Activated naive CD4-positive, alpha-beta T cell treated with anti-CD3 and anti-CD28 coated beads, Interleukin-2, amount 50 U/mL, for 16 hours (primary cell): ENCODE measurements around the gene KLHL29.
"Not testable (repeated sequence)": the region's sequence is repeated elsewhere in the genome, so short reads cannot be mapped to it uniquely, and the experiment has no call there.

ENCODE experiments used
- DNase-seq: peaks from one replicate; pipeline ENCODE4 v3.0.0-alpha.2; 2020

The KLHL29 gene

GRCh38 chr2:23705771-23706612, 321.0 kb downstream of the KLHL29 start:
- no peak for DNase-seq

DNA sequence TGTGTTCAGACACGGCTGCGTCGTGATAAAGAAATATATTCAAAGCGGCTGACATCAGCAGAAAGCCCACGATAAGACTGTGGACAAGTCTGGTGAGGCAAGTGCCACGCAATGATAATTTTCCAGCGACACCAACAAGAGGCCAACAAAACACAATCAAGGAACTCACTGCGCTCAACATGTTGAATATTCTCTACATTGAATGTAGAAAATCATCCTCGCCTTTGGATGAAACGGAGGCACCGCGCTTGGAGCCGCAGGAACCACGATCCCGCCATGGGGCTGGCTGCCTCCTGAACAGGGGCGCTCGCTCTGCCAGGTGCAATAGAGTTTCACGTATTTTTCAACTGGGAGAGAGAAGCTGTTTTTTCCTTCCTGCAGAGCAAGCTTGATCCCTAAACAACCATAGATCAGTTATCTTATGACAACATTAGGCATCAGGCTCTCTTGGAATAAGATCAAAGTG, 321.7 kb downstream of the KLHL29 start:
- DNase-seq, result no peak

DNA sequence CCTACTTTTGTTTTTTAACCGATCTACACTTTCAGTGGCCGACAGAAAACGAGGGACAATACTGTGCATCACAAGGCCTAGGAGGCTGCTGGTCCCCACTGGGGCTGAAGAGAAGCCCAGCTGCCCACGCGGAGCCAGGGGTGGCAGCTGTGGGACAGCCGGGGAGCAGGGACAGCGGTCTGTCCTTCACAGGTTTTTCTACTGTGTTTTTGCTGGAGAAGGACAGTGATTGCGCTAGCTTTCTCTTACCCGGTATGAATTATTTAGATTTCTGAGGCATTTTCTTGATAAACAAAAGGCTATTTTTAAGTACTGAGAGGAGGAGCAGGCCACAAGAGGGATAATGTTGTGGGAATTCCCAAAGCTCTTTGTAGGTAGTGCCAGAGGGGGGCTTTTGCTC, 322.1 kb downstream of the KLHL29 start:
- DNase-seq, result no peak

- no peak for DNase-seq
Measured at GRCh38 chr2:23708771-23709170, 323.8 kb downstream of the KLHL29 start.

DNA sequence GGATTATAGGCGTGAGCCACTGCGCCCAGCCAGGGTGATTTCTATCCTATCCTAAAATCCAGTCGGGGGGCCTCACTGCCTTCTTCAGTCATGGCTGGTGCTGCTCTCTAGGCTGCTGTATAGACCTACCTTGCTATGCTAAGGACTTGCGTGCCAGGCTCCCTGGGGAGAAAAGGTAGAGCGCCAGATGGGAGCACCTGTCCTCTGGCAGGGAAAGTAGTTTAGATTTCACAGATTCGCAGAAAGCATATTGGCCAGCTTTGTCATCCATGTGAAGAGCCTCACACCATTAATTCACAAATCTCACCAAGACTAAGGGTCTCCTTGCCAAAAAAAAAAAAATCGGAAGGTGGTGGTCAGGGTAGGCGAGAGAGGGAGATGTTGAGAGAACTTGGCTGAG, 324.3 kb downstream of the KLHL29 start:
- DNase-seq, result no peak

DNA sequence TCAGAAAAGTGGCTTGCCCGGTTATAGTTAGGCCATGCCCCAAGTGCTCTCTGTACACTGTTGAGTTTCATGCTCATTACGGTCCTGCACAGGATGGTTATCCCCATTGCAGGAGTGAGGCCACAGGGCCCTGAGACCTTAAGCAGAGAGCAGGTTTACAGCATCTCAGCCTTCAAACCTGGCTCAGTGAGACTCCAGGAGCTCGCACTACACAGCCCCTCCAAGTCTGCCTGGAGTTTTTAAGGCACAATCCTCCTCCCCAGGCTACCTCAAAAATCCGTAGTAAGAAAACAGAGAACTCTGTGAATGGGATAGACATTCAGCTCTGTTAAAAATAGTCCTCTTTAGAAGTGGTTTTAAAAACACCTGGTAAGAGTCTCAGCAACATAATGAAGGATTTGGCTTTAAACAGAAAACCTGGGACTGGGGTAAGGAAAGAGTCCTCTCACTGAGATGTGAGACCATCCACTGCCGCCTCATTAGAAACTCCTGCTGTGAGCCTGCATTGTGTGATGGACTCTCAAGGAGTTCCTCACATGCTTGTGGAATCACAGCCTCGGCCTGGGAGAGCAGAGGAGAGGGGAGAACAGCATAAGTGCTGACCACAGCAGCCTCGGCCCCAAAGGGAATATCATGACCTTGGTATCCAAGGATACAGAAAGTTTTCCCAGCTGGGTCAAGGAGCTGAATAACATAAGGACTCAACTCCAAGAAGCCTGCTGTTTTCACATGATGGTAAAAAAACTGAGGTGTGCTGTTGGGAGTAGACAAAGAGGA, 327.2 kb downstream of the KLHL29 start:
- no peak for DNase-seq

- no peak for DNase-seq
Measured at GRCh38 chr2:23712756-23713151, 327.8 kb downstream of the KLHL29 start.

DNA sequence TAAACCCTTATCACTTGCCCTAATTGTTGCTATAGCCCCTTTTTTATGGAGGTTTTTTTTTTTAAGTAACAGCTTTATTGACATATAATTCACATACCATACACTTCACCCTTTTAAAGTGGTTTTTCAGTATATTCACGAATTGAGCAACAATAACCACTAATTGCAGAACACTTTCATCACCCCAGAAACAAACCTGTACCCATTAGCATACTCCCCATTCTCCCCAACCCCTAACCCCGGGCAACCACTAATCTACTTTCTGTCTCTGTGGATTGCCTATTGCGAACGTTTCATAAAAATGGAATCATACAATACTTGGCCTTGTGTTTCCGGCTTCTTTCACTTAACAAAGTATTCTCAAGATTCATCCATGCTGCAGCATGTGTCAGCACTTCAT, 328.4 kb downstream of the KLHL29 start:
- DNase-seq, result no peak

- DNase-seq, result no peak
Measured at GRCh38 chr2:23718931-23719700, 334.1 kb downstream of the KLHL29 start.

- DNase-seq, result no peak
Measured at GRCh38 chr2:23719716-23720115, 334.7 kb downstream of the KLHL29 start.

- DNase-seq, result no peak
Measured at GRCh38 chr2:23720705-23721453, 335.9 kb downstream of the KLHL29 start.

GRCh38 chr2:23721454-23721826, 336.5 kb downstream of the KLHL29 start:
- no peak for DNase-seq

DNA sequence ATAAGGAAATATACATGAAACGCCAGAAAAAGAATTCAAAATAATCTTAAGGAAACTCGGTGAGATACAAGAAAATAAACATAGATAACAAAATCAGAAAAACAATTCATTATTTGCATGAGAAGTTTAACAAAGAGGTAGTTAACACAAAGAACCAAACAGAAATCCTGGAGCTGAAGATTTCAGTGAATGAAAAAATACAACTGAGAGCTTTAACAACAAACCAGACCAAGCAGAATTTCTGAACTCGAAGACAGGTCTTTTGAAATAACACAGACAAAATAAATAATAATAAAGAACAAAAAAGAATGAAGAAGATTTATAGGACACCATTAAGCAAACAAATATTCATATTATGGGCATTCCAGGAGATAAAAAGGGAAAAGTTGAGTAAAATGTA, 337.3 kb downstream of the KLHL29 start:
- no peak for DNase-seq

DNA sequence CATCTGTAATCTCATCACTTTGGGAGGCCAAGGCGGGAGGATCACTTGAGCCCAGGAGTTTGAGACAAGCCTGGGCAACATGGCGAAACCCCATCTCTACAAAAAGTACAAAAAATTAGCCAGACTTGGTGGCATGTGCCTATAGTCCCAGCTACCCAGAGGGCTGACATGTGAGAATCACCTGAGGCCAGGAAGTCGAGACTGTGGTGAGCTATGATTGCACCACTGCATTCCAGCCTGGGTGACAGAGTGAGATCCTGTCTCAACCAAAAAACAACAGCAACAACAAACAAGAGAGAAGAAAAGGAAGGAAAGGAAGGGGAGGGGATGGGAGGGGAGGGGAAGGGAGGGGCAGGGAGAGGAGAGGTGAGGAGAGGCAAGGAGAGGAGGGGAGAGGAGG, 338.1 kb downstream of the KLHL29 start:
- DNase-seq, result not testable (repeated sequence)

DNA sequence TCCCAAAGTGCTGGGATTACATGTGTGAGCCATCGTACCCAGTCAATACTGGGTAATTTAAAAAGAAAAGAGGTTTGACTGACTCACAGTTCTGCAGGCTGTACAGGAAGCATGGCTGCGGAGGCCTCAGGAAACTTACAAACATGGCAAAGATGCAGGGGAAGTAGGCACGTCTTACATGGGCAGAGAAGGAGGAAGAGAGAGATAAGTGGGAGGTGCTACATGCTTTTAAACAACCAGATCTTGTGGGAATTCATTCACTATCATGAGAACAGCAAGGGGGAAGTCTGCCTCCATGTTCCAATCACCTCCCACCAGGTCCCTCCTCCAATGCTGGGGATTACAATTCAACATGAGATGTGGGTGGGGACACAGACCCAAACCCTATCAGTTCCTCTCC, 349.4 kb downstream of the KLHL29 start:
- no peak for DNase-seq

- not testable (repeated sequence) for DNase-seq
Measured at GRCh38 chr2:23736783-23737182, 351.8 kb downstream of the KLHL29 start.

- no peak for DNase-seq
Measured at GRCh38 chr2:23745068-23745725, 360.2 kb downstream of the KLHL29 start.

GRCh38 chr2:23745726-23746105, 360.7 kb downstream of the KLHL29 start:
- DNase-seq, result no peak

DNA sequence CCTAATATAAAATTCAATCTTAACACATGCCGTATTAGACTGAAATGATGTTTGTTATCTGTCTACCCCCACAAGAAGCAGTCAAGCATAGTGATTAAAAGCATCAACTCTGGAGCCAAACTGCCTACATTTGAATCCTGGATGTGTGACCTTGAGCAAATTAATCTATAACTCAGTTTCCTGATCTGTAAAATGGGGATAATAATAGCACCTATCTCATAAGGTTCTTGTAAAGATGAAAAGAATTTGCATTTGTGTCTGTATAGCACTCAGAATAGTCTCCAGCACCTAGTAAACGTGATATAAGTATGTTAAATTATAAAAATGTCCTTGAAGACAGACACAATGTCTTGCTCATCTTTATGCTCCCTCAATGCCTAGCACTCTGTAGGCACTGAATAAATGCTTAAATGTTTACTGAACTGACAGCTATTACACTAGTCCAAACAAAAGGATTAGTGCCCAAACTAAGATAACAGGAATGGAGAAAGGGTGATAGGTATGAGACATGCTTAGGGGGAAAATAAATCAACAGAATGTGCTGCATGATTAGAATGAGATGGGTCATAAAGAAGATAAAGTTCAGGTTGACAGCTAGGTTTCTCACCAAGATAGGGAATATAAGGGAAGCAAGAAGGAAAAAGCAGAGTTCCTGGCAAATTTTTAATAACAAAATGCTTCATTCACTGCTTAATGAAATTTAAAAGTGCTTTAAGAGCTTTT, 361.3 kb downstream of the KLHL29 start:
- no peak for DNase-seq

DNA sequence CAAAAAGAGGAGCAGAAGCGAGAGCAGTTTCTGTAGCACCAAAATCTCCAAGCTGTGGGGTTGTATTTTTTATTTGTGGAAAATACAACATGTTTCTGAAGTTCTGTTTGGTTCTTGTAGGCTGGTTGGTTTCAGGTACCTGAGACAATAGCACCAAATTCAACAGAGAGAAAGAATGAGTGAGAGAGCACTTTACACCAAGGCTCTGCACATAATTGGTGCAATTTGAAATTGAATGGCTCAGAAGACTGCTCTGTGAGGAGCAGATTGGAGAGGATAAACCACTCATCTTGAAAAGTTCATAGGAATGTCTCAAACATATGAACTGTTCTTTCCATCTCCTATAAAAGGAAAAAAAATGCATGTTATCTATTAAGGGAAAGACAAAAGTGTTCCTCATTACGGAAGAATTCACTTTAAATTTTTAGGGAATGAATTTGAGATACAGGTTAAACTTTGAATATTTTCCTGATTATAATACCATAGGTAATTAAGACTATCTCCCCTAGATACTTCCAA, 366.8 kb downstream of the KLHL29 start:
- DNase-seq, result no peak
